ENCODE data around the gene PDXK.

Gene PDXK

GRCh38 chr21:43764576-43765495 is 45.9 kb downstream of the PDXK start:
- DNase-seq: no peak

GRCh38 chr21:43766734-43767497 is 48.0 kb downstream of the PDXK start:
- DNase-seq: no peak

- DNase-seq: no peak
Observed at GRCh38 chr21:43767498-43767983, 48.6 kb downstream of the PDXK start.

GRCh38 chr21:43767984-43768867 is 49.3 kb downstream of the PDXK start:
- DNase-seq: no peak

- DNase-seq: no peak
Observed at GRCh38 chr21:43768868-43769167, 49.9 kb downstream of the PDXK start.

GRCh38 chr21:43769325-43769958 is 50.5 kb downstream of the PDXK start:
- DNase-seq: no peak

GRCh38 chr21:43770066-43770655 is 51.2 kb downstream of the PDXK start:
- no peak for DNase-seq

GRCh38 chr21:43771199-43771675 is 52.3 kb downstream of the PDXK start:
- DNase-seq: no peak

GRCh38 chr21:43771698-43772424 is 52.9 kb downstream of the PDXK start:
- DNase-seq: no peak

GRCh38 chr21:43772425-43772821 is 53.5 kb downstream of the PDXK start:
- DNase-seq: no peak

- no peak for DNase-seq
Observed at GRCh38 chr21:43774163-43774562, 55.2 kb downstream of the PDXK start.

- no peak for DNase-seq
Observed at GRCh38 chr21:43775190-43775589, 56.3 kb downstream of the PDXK start.

GRCh38 chr21:43775795-43776430 is 57.0 kb downstream of the PDXK start, which contains the start of gene CSTB:
Gene CSTB (minus strand): TSS chr21:43776308. CDS start chr21:43776269, 39 bp downstream.
- peak in 3 of 4 experiments; percentile 68 to 86 (median 73) for DNase-seq

- DNase-seq: no peak
Observed at GRCh38 chr21:43777953-43778352, 59.0 kb downstream of the PDXK start.

GRCh38 chr21:43778469-43779335 is 59.8 kb downstream of the PDXK start:
- DNase-seq: no peak

- DNase-seq: no peak
Observed at GRCh38 chr21:43779660-43780059, 60.7 kb downstream of the PDXK start.

GRCh38 chr21:43781846-43782245 is 62.9 kb downstream of the PDXK start:
- no peak for DNase-seq

- no peak for DNase-seq
Observed at GRCh38 chr21:43782431-43783097, 63.6 kb downstream of the PDXK start.

Data from activated naive CD4-positive, alpha-beta T cell (primary cell).